ENCODE measurements around the gene UBTD2.

GRCh38 chr5:172303162-172303561 lies 19.6 kb upstream of the UBTD2 start:
- TF ChIP-seq SP1 (IDR thresholded peaks at IDR 0.05), result no peak
- no peak for TF ChIP-seq FOXK2 (IDR thresholded peaks at IDR 0.05)

Measured in HEK293T (cell line).